NCI-H2107 (cell line): ENCODE measurements around the gene GTF2IRD1.
"Not testable (repeated sequence)": the region's sequence is repeated elsewhere in the genome, so short reads cannot be mapped to it uniquely, and the experiment has no call there.

Source experiments
- DNase-seq: peaks from one replicate; lab custom pipeline; 2025; lab: John Stamatoyannopoulos, UW

The GTF2IRD1 gene

DNA sequence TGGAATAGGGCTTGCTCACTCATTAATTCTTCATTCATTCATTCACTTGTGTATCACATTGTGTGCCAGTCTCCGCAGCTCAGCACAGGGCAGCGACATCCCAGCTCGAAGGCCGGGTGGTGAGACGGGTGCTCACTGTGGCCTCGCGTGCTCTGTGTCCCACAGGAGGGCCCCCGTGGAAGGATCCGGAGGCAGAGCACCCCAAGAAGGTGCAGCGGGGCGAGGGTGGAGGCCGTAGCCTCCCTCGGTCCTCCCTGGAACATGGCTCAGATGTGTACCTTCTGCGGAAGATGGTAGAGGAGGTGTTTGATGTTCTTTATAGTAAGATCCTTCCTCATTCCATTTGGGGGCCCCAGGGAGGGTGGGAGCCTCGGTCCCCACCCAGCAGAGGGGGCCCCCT is 61.6 kb downstream of the GTF2IRD1 start:
- DNase-seq = no peak

DNA sequence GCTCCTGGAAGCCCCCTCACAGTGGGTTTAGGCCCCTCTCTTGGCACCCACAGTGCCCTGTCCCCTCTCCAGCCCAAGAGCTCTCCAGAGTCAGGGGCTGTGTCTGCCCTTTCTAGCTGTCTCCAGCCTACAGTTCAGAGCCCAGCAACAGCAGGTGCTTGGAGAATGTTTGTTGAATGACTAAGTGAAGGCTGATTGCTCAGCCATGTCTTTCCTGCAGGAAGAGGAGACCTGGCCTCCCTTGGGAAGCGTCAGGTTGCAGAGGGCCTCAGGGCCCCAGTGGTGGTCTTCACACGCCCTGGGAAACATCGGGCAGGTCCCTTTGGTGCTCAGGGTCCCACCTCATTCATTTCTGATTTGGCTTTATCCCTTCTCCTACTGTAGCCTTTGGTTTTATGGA is 62.5 kb downstream of the GTF2IRD1 start:
- DNase-seq = no peak

DNA sequence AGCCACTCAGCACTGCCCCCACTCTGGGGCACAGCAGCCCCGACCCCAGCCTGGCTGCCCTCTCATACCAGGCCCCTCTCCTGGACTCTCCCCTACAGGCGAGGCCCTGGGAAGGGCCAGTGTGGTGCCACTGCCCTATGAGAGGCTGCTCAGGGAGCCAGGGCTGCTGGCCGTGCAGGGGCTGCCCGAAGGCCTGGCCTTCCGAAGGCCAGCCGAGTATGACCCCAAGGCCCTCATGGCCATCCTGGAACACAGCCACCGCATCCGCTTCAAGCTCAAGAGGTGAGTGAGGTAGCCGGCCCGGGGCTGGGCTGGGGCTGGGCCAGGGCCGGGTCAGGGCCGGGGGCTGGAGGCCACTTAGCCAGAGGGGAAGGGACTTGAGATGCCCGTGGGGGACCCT is 64.3 kb downstream of the GTF2IRD1 start:
- no peak for DNase-seq

DNA sequence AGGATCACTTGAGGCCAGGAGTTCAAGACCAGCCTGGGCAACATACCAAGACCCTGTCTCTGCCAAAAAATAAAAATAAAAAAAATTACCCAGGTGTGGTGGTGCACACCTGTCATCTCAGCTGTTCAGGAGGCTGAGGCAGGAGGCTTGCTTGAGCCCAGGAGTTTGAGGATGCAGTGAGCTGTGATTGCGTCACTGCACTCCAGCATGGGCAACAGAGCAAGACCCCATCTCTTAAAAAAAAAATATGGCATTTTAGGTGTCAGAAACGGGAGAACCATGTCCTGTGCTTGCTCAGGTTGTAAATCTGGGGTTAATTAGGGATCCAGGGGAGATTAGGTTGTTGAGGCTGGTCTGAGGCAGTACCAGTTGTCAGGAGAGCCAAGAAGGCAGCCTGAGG is 64.9 kb downstream of the GTF2IRD1 start:
- no peak for DNase-seq

DNA sequence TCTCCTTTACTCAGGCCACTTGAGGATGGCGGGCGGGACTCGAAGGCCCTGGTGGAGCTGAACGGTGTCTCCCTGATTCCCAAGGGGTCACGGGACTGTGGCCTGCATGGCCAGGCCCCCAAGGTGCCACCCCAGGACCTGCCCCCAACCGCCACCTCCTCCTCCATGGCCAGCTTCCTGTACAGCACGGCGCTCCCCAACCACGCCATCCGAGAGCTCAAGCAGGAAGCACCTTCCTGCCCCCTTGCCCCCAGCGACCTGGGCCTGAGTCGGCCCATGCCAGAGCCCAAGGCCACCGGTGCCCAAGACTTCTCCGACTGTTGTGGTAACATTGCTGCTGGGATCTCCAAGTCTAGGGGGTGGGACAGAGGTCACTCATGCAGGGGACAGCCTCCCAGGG is 65.7 kb downstream of the GTF2IRD1 start:
- DNase-seq = no peak

DNA sequence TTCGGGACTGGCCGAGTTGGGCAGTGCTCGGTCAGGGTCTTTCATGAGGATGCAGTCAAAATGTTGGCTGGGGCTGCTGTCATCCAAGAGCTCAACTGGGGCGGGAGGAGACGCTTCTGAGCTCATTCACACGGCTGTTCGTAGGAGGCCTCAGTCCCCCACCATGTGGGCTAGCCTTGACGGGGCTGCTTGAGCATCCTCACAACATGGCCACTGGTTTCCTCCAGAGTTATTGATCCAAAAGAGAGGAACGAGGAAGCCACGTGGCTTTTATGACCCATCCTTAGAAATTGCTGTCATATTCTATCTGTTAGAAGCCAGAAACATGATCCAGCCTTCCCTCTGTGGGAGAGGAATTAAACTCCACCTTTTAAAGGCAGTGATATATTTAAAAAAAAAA is 68.1 kb downstream of the GTF2IRD1 start:
- DNase-seq = no peak

DNA sequence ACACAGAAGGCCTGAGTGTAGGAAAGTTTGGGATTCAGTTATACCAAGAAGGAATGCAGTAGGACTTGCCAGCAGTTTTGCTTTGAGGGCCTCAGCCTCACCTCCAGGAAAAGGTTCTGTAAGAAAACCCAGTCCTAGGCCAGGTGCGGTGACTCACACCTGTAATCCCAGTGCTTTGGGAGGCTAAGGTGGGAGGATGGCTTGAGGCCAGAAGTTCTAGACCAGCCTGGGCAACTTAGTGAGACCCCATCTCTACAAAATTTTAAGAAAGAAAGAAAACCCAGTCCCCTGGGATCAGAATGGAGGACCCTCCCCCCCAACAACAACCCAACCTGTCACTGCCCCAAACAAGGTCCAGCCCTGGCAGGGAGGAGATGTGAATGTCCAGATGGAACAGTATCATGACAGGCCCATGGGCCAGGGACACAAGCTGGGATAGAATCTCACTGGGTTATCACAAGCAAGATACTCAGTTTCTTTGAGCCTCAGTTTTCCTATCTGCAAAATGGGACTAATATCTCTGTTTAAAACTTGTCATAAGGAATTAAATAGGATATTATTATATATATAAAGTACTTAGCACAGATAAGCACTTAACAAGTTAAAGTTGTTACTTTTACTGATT is 68.7 kb downstream of the GTF2IRD1 start:
- no peak for DNase-seq

DNA sequence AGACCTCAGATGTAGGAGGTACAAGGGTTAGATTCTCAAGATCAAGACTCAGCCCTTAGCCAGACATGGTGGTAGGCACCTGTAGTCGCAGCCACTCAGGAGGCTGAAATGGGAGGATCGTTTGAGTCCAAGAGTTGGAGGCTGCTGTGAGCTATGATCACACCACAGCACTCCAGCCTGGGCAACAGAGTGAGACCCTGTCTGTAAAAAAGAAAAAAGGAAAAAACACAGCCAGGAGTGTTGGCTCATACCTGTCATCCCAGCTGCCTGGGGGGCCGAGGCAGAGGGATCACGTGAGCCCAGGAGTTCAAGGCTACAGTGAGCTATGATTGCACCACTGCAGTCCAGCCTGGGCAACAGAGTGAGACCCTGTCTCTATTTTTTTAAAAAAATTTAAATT is 69.3 kb downstream of the GTF2IRD1 start:
- no peak for DNase-seq

DNA sequence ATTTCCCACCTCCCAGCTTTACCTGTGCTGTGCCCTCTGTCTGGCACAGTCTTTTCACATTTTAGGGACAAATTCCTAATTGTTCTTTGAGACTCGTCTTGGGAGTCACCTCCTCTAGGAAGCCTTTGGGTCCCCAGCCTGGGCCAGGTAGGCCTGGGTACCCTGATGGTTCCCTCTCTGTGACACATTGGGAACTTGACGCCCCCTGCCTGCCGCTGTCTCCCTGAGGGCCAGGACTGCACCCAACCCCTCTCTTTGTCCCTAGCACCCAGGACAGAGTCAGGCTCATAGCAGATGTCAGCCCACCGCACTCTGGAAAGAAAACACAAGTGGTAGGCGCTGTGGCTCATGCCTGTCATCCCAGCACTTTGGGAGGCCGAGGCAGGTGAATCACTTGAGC is 71.4 kb downstream of the GTF2IRD1 start:
- DNase-seq = no peak

DNA sequence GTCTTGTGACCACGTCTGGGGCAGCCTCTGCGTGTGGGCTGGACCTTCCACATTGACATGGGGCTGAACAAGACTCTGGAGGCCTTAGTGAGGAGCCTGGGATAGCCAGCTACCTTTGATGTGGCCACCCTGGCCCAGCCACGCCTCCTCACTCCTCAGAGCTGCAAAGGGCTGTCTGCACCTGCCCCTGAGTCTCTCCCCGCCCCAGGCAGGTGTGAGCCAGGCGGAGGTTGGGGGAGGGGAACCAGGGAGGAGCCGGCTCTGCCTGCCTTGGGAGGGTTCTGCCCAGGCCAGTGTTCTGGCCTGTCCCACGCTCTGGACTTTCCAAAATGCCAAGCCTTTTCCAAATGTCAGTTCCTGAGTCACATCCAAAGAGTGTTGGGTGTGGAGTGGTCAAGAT is 72.2 kb downstream of the GTF2IRD1 start:
- peak; percentile 94 for DNase-seq

DNA sequence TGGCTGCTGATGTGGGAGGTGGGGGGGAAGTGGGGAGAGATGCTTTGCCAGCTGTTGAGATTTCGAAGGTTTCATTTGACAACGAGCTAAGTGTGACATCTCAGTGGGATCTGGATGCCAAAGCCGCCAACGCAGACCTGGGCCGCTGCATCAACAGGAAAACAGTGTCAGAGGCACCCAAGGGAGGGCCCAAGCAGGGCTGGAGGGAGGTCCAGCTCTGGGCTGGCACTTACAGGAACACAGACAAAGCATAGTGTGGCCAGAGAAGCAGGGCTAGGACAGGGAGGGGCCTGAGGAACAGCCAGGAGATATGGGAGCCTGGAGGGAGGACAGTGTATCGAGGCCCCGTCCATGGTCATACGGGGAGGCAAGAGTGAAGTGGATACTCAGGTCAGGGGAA is 73.1 kb downstream of the GTF2IRD1 start:
- no peak for DNase-seq

DNA sequence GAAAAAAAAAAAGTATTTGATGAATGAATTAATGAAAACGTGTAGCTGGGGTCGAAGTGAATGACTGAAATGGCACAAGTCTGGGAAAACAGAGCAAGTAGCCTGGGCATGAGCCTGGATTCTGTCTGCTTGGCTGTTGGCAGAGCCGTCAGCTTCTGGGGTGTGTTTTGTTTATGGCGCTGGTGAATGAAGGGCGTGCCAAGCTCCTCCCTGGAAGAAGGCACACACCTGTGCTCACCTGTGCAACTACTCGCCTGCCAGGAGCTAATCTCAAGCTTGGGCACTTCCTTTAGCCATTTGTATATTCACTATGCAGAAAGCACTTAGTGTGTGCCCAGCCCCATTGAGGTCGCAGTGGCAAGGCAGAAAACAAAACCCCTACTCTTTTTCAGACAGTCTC is 74.1 kb downstream of the GTF2IRD1 start:
- no peak for DNase-seq

DNA sequence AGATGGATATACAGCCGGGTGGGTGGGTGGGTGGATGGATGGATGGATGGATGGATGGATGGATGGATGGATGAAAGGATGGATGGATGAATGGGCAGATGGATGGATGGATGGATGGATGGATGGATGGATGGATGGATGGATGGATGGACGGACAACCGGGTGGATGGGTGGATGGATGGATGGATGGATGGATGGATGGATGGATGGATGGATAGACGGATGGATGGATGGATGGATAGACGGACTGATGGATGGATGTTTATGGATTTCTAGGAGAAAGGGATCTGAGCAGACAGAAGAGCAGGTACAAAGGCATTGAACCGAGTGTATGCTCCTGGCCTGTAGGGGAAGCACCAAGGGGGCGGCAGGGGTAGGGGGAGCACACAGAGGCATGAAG is 75.1 kb downstream of the GTF2IRD1 start:
- not testable (repeated sequence) for DNase-seq

DNA sequence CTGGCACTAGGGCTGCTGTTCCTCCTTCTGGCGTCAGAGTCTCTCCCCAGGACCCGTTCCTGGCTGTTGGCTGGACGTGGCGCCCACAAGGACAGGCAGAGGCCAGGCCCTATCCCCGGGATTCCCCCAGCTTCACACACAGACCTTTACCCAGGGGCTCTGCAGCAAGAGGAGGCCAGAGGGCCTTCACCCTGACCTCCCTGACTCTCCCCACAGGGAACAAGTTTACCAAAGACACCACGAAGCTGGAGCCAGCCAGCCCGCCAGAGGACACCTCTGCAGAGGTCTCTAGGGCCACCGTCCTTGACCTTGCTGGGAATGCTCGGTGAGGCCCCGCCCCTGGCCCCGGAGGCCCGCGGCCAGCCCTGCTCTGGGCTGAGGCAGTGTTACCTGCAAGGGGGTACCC is 82.2 kb downstream of the GTF2IRD1 start:
- DNase-seq = no peak

DNA sequence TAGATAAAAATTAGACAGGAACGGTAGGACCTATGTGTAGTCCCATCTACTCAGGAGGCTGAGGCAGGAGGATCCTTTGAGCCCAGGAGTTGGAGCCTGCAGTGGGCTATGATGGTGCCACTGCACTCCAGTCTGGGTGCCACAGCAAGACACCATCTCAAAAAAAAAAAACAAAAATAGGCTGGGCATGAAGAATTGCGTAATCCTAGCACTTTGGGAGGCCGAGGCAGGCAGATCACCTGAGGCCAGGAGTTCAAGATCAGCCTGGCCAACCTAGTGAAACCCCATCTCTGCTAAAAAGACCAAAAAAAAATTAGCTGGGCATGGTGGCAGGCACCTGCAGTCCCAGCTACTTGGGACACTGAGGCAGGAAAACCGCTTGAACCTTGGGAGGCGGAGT is 88.2 kb downstream of the GTF2IRD1 start:
- not testable (repeated sequence) for DNase-seq

DNA sequence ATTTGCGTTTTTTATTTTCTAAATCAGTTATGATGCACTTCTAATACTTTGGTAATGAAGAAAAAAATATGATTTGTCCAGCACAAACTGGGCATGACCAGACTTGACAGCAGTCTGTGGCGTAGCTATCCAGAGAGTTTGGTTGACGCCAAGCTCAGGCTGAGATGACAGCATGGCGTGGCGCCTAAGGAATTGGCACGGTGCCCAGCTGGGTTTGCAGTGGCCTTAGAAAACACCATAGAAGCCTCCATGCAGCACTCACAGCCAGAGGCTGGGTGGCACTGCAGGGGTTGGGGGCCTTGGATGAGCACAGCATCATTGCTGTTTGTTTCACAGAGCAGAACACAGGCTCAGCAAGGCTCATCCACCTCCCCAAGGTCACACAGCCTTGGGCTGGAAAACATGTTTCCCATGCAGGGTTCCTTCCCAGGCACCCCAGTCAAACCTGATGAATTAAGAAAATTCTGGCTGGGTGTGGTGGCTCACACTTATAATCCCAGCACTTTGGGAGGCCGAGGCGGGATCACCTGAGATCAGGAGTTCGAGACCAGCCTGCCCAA is 88.9 kb downstream of the GTF2IRD1 start:
- peak; percentile 96 for DNase-seq

DNA sequence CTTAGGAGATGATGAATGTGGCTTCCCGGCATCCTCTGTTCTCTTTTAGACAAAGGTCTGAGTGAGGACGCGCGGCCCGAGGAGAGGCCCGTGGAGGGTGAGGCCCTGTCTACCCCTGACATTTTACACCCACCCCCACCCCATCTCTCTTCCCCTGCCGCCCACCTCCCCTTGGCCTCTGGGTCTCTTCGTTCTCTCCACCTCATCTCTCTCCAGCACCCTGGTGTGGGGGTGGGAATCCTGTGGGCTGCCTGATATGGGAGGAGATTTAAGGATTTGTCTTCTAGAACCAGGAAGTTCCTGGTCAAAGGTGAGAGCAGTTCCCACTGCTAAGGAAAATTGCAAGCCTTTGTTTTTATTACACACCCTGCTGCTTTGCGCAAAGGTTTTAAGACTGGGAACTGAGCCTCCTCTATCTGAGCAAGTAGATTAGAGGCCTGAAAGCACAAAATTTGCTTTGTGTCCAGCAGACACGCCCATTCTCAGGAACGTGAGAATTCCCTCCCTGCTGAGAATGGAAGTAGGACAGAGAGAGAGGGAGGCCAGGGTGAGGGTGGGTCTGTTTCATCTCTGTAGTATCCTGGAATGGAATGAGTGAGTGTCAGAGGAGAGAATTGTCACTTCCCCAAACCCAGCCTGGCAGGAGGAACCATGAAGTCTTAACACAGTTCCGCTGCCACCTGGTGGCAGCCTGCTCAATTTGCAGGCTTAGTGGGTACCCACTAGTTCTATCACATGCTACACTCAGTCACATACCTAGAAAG is 91.2 kb downstream of the GTF2IRD1 start:
- no peak for DNase-seq

DNA sequence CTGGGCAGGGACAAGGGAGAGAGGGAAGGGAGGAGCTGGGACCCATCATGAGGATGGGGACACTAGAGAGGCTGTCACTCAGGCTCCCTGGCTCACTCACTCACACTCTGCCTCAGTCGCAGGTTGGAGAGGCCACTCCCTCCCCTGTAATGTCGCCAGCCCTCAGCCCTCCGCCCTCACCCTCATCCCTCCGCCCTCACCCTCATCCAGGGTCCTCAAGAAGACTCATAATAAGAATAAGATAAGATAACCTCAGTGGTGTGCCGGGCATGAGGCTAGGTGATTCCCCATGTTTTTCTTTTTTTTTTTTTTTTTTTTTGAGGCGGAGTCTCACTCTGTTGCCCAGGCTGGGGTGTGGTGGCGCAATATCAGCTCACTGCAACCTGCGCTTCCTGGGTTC is 92.2 kb downstream of the GTF2IRD1 start:
- DNase-seq = no peak

DNA sequence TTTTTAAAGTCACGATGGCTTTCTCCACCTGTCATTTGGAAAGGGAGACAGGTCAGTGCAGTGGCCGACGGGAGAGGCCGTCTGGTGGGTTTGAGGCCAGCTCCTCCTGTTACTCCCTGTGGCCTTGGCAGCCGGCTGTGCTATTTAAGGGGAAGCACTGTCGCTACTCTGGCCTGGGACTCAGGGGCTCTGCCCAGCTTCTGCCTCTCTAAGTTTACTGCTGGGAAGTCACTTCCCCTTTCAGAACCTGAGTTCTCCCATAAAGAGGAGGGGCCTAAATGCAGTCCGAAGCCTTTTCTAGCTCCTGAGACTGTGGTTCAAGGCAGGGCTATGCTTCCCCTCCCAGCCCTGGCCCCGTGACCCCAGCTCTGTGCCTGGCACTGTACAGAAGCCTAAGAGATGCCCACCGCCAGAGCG is 99.9 kb downstream of the GTF2IRD1 start:
- DNase-seq = not testable (repeated sequence)

DNA sequence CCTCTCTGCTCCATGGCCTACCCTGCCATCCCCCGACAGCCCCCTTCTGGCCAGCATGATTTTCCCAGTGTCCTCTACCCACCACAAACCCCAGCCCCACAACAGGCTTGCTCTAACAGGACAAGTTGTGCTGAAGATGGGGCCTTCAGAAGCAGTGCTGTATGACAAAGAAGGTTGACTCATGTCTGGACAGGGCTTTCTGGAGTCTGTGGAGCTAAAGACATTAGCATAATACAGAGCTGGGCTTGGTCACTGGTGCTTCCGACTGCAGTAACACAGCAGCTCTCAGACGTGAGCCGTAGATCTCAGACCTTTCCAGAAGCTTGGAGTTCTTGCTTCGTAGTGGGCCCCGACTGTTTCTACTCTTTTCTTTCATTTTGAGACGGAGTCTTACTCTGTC is 100.5 kb downstream of the GTF2IRD1 start:
- DNase-seq = no peak

DNA sequence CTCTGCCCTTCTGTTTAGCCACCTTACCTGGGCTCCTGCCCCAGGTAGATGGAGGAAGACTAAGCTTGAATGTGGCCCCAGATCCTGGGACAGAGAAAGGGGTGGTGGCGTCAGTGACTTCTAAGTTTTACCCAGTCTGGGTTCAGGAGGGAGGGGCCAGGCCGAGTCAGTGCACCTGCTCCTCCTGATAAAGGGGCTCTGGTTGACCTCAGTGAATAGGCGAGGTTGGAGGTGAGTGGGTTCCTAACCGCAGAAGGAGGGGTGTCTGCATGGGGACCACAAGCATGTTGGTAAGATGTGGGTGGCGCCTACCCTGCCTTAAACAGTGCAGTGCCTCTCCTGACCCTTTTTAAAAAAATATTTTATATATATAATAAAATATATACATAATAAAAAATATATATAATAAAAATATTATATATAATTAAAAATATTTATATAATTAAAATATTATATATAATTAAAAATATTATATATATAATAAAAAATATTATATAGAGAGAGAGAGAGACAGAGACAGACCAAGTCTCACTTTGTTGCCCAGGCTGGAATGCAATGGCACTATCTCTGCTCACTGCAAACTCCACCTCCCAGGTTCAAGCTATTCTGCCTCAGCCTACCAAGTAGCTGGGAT is 106.5 kb downstream of the GTF2IRD1 start:
- no peak for DNase-seq

DNA sequence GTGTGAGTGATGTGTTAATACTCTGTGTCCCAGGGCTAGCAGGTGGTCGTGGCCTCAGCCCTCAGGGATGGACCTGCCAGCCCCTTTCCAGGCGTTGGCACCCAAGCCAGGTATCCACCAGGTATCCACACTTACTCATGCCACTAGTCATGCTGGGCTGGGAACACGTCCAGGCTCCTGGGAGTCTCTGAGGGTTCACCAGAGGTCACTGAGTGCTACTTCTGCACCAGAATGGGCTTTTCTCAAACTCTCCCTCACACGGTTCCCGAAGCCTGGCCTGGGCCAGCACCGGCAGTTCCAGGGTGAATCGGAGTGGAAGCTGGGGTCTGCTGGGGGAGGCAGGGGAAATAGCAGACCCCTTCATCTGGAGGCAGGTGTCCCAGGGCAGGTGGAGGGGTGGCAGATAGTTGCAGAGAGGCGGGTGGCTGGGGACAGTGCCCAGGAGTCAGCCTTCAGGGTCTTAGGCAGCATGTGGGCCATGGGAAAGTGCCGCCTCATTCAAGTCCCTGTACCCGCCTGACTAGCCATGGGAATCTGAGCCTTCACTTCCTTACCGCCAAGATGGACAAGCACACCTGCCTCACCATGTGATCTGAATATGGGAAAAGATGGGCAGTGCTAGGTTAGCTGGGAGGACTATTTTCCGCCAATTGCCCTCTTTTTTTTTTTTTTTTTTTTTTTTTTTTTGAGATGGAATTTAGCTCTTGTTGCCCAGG is 108.3 kb downstream of the GTF2IRD1 start:
- DNase-seq = peak; percentile 24
